Choroid plexus epithelial cell (primary cell): Measurements from ENCODE around the gene KIRREL1.
A peak's percentile ranks its signal among the peaks of the same experiment; 100 is the strongest.

Source experiments
- DNase-seq: peaks from one replicate; pipeline ENCODE4 v3.0.0-alpha.2; 2010; ENCODE audit warnings: low read depth
- H3K4me3 ChIP-seq: 2 replicates; pipeline ENCODE4 v1.5.1; 2011; ENCODE audit warnings: low read depth, mild to moderate bottlenecking, control low read depth, low read length, moderate library complexity
- CTCF ChIP-seq: conservative IDR thresholded peaks from 2 replicates; pipeline ENCODE4 v1.5.1; 2011; ENCODE audit warnings: low read depth, mild to moderate bottlenecking, control low read depth, inconsistent platforms, low read length, moderate library complexity

Gene KIRREL1

GRCh38 chr1:158107916-158108315 is 114.5 kb downstream of the KIRREL1 start:
- DNase-seq = no peak
- no peak for TF ChIP-seq CTCF
- H3K4me3 ChIP-seq = no peak overlapping the region

GRCh38 chr1:158112994-158113758 is 119.7 kb downstream of the KIRREL1 start:
- DNase-seq = peak; percentile 35
- no peak for TF ChIP-seq CTCF
- H3K4me3 ChIP-seq = peak overlapping the region; percentile 60

- H3K4me3 ChIP-seq = peak overlapping the region; percentile 60
- TF ChIP-seq CTCF = no peak
- DNase-seq = no peak
Observed at GRCh38 chr1:158113759-158114127, 120.3 kb downstream of the KIRREL1 start.

GRCh38 chr1:158115126-158115525 is 121.7 kb downstream of the KIRREL1 start:
- no peak for DNase-seq
- H3K4me3 ChIP-seq = no peak overlapping the region
- TF ChIP-seq CTCF = no peak

GRCh38 chr1:158116311-158117167 is 123.1 kb downstream of the KIRREL1 start:
- no peak for DNase-seq
- TF ChIP-seq CTCF = no peak
- H3K4me3 ChIP-seq = no peak overlapping the region

GRCh38 chr1:158117854-158118704 is 124.6 kb downstream of the KIRREL1 start:
- TF ChIP-seq CTCF = peak; percentile 70
- DNase-seq = peak; percentile 60
- peak overlapping the region; percentile 34 for H3K4me3 ChIP-seq
